AG09319 (cell line): Measurements from ENCODE around the gene DDI1.

Source experiments
- DNase-seq: peaks from one replicate; pipeline ENCODE4 v3.0.0-alpha.2; 2010; ENCODE audit warnings: low read depth; ENCODE audit errors: extremely low read depth
- TF ChIP-seq, protein P1 (sequence below): IDR thresholded peaks from 2 replicates; pipeline ENCODE4 v1.5.1; 2011; ENCODE audit warnings: low read depth, mild to moderate bottlenecking, inconsistent platforms, low read length, moderate library complexity

Gene DDI1

DNA sequence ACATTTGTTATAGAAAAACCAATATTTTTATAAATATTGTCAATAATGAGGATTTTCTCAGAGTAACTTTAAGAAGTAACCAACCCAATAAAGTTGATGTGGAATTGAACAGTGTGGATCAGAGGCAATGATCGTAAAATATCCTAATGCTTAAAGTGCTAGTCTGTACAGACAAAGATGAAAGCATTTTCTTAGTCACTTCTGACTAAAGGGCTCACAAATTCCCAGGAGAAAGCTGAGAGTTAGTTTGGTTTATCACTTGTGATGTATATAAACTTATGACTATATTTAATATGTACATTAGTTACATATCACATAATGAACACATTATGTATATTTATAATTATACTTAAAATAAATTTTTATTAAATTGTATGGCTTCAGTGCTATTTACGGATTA lies 25.4 kb upstream of the DDI1 start:
- DNase-seq, result no peak
- TF ChIP-seq, protein P1, sequence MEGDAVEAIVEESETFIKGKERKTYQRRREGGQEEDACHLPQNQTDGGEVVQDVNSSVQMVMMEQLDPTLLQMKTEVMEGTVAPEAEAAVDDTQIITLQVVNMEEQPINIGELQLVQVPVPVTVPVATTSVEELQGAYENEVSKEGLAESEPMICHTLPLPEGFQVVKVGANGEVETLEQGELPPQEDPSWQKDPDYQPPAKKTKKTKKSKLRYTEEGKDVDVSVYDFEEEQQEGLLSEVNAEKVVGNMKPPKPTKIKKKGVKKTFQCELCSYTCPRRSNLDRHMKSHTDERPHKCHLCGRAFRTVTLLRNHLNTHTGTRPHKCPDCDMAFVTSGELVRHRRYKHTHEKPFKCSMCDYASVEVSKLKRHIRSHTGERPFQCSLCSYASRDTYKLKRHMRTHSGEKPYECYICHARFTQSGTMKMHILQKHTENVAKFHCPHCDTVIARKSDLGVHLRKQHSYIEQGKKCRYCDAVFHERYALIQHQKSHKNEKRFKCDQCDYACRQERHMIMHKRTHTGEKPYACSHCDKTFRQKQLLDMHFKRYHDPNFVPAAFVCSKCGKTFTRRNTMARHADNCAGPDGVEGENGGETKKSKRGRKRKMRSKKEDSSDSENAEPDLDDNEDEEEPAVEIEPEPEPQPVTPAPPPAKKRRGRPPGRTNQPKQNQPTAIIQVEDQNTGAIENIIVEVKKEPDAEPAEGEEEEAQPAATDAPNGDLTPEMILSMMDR, result no peak

DNA sequence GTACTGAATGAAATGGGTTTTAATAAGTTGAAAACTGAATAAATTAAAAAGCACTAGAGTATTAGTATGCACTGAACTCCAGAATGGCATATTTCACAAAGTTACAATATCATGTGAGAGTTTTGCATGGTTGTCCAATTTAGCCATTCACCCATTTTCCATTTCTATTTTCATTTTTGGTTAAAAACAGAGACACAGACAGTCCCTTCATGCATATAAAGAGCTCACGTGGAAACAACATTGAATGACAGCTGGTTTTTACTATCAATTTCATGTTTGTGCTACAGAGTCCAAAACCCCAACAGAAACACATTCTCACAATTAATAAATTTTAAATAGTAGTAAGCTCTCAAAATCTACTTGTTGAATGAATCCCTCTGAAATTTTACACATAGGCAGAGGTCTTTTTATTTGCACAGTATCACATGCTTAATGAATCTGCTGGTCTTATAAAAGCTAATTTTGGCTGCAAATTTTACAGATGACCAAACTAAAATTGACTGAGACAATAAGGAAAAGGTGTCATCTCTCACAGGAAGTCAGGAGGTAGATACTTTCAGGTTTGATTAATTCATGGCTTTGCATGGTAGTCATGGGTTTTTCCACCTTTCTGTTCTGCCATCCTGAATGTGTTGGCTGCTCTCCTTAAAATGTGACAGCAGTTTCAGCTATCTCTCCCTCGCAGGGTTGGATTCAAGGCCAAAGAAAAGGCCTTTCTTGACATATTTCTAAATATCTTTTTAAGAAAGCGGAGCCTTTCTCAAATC lies 20.6 kb upstream of the DDI1 start:
- DNase-seq, result no peak
- TF ChIP-seq, protein P1, result no peak

DNA sequence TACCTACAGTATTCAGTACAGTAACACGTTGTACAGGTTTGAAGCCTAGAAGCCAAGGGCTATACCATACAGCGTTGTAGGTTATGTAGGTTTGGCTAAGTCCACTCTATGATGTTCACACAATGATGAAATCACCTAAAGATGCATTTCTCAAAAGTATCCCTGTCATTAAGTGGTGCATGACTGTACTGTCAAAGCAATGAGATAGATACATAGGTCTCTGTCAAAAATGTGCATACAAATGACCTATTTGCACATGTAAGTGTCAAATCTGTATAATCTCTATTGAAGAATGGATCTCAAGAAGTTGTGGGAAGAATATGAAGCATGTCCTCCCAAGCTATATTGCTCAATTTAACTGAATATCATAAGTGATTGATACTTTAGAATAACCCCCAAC lies 11.9 kb upstream of the DDI1 start:
- DNase-seq, result no peak
- TF ChIP-seq, protein P1, result no peak

DNA sequence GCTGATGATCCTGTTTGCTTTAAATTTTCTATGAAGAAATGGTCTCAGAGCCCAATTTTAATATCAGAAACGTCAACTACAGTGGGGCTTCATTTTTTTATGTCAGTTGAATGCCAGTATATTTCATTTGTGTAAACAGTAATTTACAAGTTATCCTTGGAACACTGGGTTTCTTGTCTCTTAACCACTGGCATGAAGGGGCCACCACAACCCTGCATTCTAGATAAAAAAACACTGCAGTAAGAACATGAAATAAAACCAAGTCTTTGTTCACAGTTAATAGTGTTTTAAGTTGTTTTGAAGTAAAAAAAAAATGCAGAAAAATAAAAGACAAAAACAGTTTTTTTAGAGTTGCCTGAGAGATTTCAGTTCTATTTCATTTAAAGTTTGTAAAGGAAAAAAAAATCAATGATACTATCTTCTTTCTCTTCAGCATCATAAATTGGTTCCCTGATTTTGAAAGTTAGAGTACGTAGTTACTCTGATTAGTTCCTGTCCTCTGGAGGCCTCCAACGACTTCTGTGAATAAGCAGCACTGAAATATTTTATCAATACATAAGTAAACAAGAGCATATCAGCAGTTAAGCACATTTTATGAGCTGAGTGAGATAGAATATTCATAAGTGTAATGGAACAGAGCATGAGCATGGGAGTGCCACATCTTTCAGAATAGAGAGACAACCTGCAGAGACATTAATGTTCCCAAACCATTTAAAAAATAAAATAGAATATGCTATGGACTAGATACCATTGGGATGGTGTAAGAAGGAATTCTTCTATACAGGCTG lies 7.8 kb upstream of the DDI1 start:
- TF ChIP-seq, protein P1, result no peak
- no peak for DNase-seq

DNA sequence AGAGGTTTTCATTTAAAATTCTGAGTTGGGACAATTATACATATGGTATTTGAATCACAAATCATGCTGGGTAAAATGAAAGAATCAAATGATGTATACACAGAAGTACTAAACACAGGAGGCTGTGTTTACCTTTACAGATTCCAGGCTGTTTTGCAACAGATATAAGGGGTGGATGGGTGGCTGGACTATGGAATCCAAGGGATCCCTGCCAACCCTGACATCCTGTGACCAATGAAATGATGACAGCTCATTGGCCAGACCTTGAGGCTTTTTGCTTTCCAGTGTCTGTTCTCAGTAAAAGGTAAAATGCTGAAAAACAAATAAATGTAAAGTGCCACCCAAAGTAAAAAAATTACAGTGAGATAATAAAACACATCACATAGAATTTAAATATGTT lies 3.3 kb upstream of the DDI1 start:
- TF ChIP-seq, protein P1, result no peak
- peak; percentile 56 for DNase-seq

DNA sequence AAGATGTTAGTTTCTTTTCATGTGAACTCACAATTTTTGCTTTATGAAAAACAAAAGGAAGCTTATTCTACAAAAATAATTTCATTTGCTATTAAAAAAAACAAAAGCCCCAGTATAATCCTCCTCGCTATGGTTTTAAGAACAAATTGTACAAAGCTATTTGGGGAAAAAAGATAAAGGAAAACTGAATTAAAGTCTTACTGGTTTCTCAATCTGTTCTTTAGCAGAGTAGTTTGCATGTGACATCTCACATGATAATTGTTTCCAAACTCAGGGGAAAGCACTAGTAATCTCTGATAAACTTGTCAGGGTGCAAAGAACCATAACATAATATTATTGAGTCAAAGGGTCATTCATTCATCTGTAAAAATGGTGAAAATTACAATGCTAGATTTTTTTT lies 2.9 kb upstream of the DDI1 start:
- no peak for DNase-seq
- TF ChIP-seq, protein P1, result no peak

DNA sequence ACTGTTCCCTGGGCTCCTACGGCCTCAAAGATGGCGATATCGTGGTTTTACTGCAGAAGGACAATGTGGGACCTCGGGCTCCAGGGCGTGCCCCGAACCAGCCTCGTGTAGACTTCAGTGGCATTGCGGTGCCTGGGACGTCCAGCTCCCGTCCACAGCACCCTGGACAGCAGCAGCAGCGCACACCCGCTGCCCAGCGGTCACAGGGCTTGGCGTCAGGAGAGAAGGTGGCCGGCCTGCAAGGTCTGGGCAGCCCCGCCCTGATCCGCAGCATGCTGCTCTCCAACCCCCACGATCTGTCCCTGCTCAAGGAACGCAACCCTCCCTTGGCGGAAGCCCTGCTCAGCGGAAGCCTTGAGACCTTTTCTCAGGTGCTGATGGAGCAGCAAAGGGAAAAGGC lies 555 bp downstream of the DDI1 start:
- no peak for DNase-seq
- TF ChIP-seq, protein P1, result no peak
